Measurements from ENCODE around the gene LGMN. TPM values are rescaled to one million over a fixed set of nuclear protein-coding genes. Genes with fewer than 3 reads are reported as not detected.

Gene LGMN
- total and polyA plus RNA-seq, 4 donors, result 56.2 to 192 (median 62.4) TPM

- no peaks in the 10 kb centered on the region for H3K4me1 ChIP-seq (ENCODE audit: control insufficient read depth in 4 of 4, insufficient read depth in 4 of 4, low read length in 3 of 4)
- H3K27me3 ChIP-seq (ENCODE audit: control insufficient read depth in 4 of 4, insufficient read depth in 4 of 4, low read length in 3 of 4), result no peaks in the 10 kb centered on the region
- H3K9me3 ChIP-seq (ENCODE audit: control insufficient read depth in 4 of 4, low read length in 3 of 4), result no peaks in the 10 kb centered on the region
- DNase-seq (ENCODE audit: low spot score), result no peak
- no peak for TF ChIP-seq GABPA (IDR thresholded peaks at IDR 0.05 in 1 of 2, conservative IDR thresholded peaks at IDR 0.05 in 1 of 2)
- no peak for TF ChIP-seq ATF3 (IDR thresholded peaks at IDR 0.05)
- no peak for TF ChIP-seq FOXA2 (IDR thresholded peaks at IDR 0.05)
- no peak for TF ChIP-seq NR2F2 (IDR thresholded peaks at IDR 0.05)
- TF ChIP-seq EGR1 (IDR thresholded peaks at IDR 0.05; ENCODE audit: low read depth in 2 of 2), result no peak
- TF ChIP-seq YY1 (IDR thresholded peaks at IDR 0.05), result no peak
- TF ChIP-seq RXRA (IDR thresholded peaks at IDR 0.05), result no peak
- TF ChIP-seq HNF4G (IDR thresholded peaks at IDR 0.05), result no peak
- no peak for TF ChIP-seq CTCF (IDR thresholded peaks at IDR 0.05; ENCODE audit: low read depth, low read length, missing input control)
- TF ChIP-seq FOXA1 (IDR thresholded peaks at IDR 0.05), result no peak
- no peak for TF ChIP-seq ZBTB33 (IDR thresholded peaks at IDR 0.05)
- no peak overlapping the region for H3K4me3 ChIP-seq (ENCODE audit: low read depth in 1 of 3, low read length in 3 of 3)
- no peak overlapping the region for H3K9ac ChIP-seq (ENCODE audit: low read depth in 1 of 2, low read length in 2 of 2)
- H3K36me3 ChIP-seq (ENCODE audit: control insufficient read depth in 4 of 4, insufficient read depth in 3 of 4, low read depth in 1 of 4, low read length in 3 of 4), result peaks cover 9 to 33% (median 14%) of the 10 kb centered on the region in 4 donors
- 90% methylated on average over 7 of the region's 7 CpGs for WGBS
- no peak overlapping the region for H3K27ac ChIP-seq (ENCODE audit: low read depth in 1 of 2, low read length in 2 of 2)
These were observed 36.3 kb downstream of the LGMN start for GRCh38 chr14:92711976-92712653.

- H3K27me3 ChIP-seq (ENCODE audit: control insufficient read depth in 4 of 4, insufficient read depth in 4 of 4, low read length in 3 of 4), result no peaks in the 10 kb centered on the region
- H3K9ac ChIP-seq (ENCODE audit: low read depth in 1 of 2, low read length in 2 of 2), result no peak overlapping the region
- H3K36me3 ChIP-seq (ENCODE audit: control insufficient read depth in 4 of 4, insufficient read depth in 3 of 4, low read depth in 1 of 4, low read length in 3 of 4), result peaks cover 7 to 33% (median 15%) of the 10 kb centered on the region in 4 donors
- TF ChIP-seq NR2F2 (IDR thresholded peaks at IDR 0.05), result no peak
- TF ChIP-seq RXRA (IDR thresholded peaks at IDR 0.05), result no peak
- no peak for TF ChIP-seq FOXA2 (IDR thresholded peaks at IDR 0.05)
- TF ChIP-seq MAX (IDR thresholded peaks at IDR 0.05), result no peak
- TF ChIP-seq ZBTB33 (IDR thresholded peaks at IDR 0.05), result no peak
- no peak for TF ChIP-seq REST (IDR thresholded peaks at IDR 0.05)
- no peak for TF ChIP-seq JUND (IDR thresholded peaks at IDR 0.05)
- TF ChIP-seq EGR1 (IDR thresholded peaks at IDR 0.05; ENCODE audit: low read depth in 2 of 2), result no peak
- TF ChIP-seq ATF3 (IDR thresholded peaks at IDR 0.05), result no peak
- TF ChIP-seq YY1 (IDR thresholded peaks at IDR 0.05), result no peak
- TF ChIP-seq RAD21 (IDR thresholded peaks at IDR 0.05), result no peak
- no peak for TF ChIP-seq FOXA1 (IDR thresholded peaks at IDR 0.05)
- TF ChIP-seq CTCF (IDR thresholded peaks at IDR 0.05; ENCODE audit: low read depth, low read length, missing input control), result no peak
- TF ChIP-seq HNF4G (IDR thresholded peaks at IDR 0.05), result no peak
- TF ChIP-seq SP1 (IDR thresholded peaks at IDR 0.05), result no peak
- TF ChIP-seq GABPA (IDR thresholded peaks at IDR 0.05 in 1 of 2, conservative IDR thresholded peaks at IDR 0.05 in 1 of 2), result no peak
- TF ChIP-seq TAF1 (conservative IDR thresholded peaks at IDR 0.05), result no peak
- TF ChIP-seq HNF4A (conservative IDR thresholded peaks at IDR 0.05), result no peak
- DNase-seq (ENCODE audit: low spot score), result no peak
- H3K4me1 ChIP-seq (ENCODE audit: control insufficient read depth in 4 of 4, insufficient read depth in 4 of 4, low read length in 3 of 4), result no peaks in the 10 kb centered on the region
- no peak overlapping the region for H3K4me3 ChIP-seq (ENCODE audit: low read depth in 1 of 3, low read length in 3 of 3)
- H3K27ac ChIP-seq (ENCODE audit: low read depth in 1 of 2, low read length in 2 of 2), result no peak overlapping the region
- H3K9me3 ChIP-seq (ENCODE audit: control insufficient read depth in 4 of 4, low read length in 3 of 4), result no peaks in the 10 kb centered on the region
- 96% methylated on average over 5 of the region's 5 CpGs for WGBS
These were observed 38.5 kb downstream of the LGMN start for GRCh38 chr14:92710001-92710341.
